HPDE6-E6E7 (cell line): ENCODE data around the gene FOXRED1.

ENCODE experiments used
- DNase-seq: peaks from one replicate; pipeline ENCODE4 v3.0.0; 2011; ENCODE audit warnings: missing footprints; ENCODE audit errors: extremely low spot score

Gene FOXRED1

GRCh38 chr11:126311401-126312291 lies 42.7 kb downstream of the FOXRED1 start:
- no peak for DNase-seq

- DNase-seq: no peak
Observed at GRCh38 chr11:126312961-126313360, 44.0 kb downstream of the FOXRED1 start.

GRCh38 chr11:126313826-126314225 lies 44.9 kb downstream of the FOXRED1 start:
- no peak for DNase-seq

GRCh38 chr11:126317432-126317755 lies 48.4 kb downstream of the FOXRED1 start:
- no peak for DNase-seq

- DNase-seq: no peak
Observed at GRCh38 chr11:126317756-126318573, 49.0 kb downstream of the FOXRED1 start.

- DNase-seq: peak; percentile 87
Observed at GRCh38 chr11:126318574-126319373, 49.8 kb downstream of the FOXRED1 start.

- no peak for DNase-seq
Observed at GRCh38 chr11:126319374-126319740, 50.4 kb downstream of the FOXRED1 start.

- DNase-seq: no peak
Observed at GRCh38 chr11:126322996-126323395, 54.0 kb downstream of the FOXRED1 start.

GRCh38 chr11:126327281-126328000 lies 58.5 kb downstream of the FOXRED1 start:
- no peak for DNase-seq
